Gastroesophageal sphincter (tissue), 4 donors: Measurements from ENCODE around the gene PLCH2. TPM values are rescaled to one million over a fixed set of nuclear protein-coding genes. Genes with fewer than 3 reads are reported as not detected.

Source experiments
- ATAC-seq: fragments of 150-250 bp; one replicate; pipeline ENCODE4 v1.9.1; 2016; ENCODE audit warnings: mild to moderate bottlenecking, moderate library complexity
- H3K27ac ChIP-seq, 4 donors: fragments of 200-600 bp; sonication (generic) in 3 of 4; 1 replicate in 3 of 4; 2 replicates in 1 of 4; pipeline ENCODE4 v1.5.1; 2016 to 2019
- H3K27me3 ChIP-seq: fragments of 200-600 bp; sonication (generic); one replicate; pipeline ENCODE4 v1.5.1; 2019
- H3K36me3 ChIP-seq, 2 donors: fragments of 200-600 bp; sonication (generic); one replicate each; pipeline ENCODE4 v1.5.1; 2019; ENCODE audit warnings: control low read depth in 1 of 2
- H3K4me1 ChIP-seq, 3 donors: fragments of 200-600 bp; sonication (generic); 1 replicate in 2 of 3; 2 replicates in 1 of 3; pipeline ENCODE4 v1.5.1; 2016 to 2019; ENCODE audit warnings: control low read depth in 2 of 3
- H3K4me3 ChIP-seq, 2 donors: fragments of 200-600 bp; sonication (generic); one replicate each; pipeline ENCODE4 v1.5.1; 2019; ENCODE audit warnings: mild to moderate bottlenecking in 1 of 2, moderate library complexity in 1 of 2
- H3K9me3 ChIP-seq, 3 donors: fragments of 200-600 bp; sonication (generic); one replicate each; pipeline ENCODE4 v1.5.1; 2017 to 2019; ENCODE audit warnings: control low read depth in 2 of 3
- EP300 ChIP-seq: sonication (generic); formaldehyde crosslinking; IDR thresholded peaks from one replicate; pipeline ENCODE4 v1.6.1; 2017; ENCODE audit warnings: antibody characterized with exemption, mild to moderate bottlenecking
- POLR2A ChIP-seq, 2 donors: fragments of 450-650 bp; IDR thresholded peaks; one replicate each; pipeline ENCODE4 v1.6.1; 2017; ENCODE audit warnings: antibody characterized with exemption in 2 of 2, mild to moderate bottlenecking in 2 of 2, moderate library complexity in 1 of 2
- POLR2AphosphoS5 ChIP-seq: sonication (generic); formaldehyde crosslinking; IDR thresholded peaks from one replicate; pipeline ENCODE4 v1.6.1; 2017; ENCODE audit warnings: antibody characterized with exemption
- WGBS, 2 donors: methylation state at CpG; one replicate each; pipeline ENCODE4 v1.1.5; 2018; ENCODE audit warnings: low coverage in 1 of 2; 5-methylcytosine and 5-hydroxymethylcytosine counted together
- total RNA-seq, 4 donors: library from RNA; depleted of rRNA; stranded (reverse); fragments of >200 nt; gene quantifications; one replicate each; pipeline ENCODE4 v1.1.0, GENCODE V29; 2016
- TF ChIP-seq, protein P1 (sequence below), 4 experiments: fragments of 200-600 bp in 2 of 4; fragments of 450-650 bp in 2 of 4; sonication (generic) in 1 of 4; IDR thresholded peaks; one replicate each; pipeline ENCODE4 v1.5.1; 2017 to 2019; ENCODE audit warnings: antibody characterized with exemption in 4 of 4, mild to moderate bottlenecking in 2 of 4, moderate library complexity in 2 of 4

PLCH2 gene
- total RNA-seq, 4 donors from 2014 or later = under 0.01 to 0.72 (median 0.15) TPM

DNA sequence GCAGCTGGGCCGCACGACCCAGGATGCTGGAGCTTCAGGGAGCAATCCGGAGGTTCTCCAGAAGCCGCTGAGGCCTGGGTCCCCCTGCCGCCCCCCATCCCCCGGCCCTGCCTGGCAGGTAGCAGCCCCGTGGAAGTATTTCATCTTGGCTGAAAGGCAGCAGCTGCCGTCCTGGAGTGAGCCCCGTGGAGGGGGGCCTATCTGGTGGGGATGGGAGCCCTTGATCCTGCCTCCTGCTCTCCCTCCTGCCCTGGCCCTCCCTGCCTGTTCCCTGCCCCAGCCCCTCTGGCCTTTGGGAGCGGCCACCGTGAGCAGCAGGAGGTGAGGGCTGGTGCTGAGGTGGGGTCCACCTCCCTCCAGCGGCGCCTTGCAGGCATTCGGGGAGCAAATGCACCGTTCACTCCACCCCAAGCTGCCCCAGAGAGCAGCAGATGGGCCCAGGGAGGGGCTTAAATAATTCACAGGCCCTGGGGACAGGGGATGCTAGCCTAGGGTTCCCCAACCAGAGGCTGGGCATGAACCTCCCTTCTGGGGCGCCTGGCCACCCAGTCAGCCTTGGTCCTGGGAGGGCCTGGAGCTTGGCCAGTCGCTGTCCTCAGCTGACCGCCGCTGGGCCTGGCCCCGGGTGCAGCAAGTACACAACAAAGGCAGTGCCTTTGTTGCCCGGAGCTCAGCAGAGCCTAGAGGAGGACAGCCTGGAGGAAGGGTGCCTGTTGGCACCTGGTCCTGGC lies 23.7 kb upstream of the PLCH2 start:
- peaks cover 96% of the 10 kb centered on the region for H3K27me3 ChIP-seq
- ATAC-seq = no peak

DNA sequence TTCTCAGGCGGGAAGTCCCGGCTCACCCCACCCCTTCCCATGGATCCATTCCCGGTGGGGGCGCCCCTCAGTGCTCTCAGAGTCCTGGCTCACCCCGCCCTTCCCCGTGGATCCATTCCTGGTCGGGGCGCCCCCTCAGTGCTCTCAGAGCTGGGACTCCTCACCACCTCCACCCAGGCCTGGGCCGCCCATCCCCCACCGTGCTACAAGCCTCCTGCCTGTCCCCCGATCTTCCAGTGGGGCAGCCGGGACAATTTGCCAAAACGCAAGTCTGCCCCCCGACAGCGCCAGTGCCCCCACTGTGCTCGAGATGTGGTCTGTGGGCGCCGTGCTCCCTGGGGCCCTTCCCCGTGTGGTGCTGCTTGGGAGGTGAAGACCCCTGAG lies 23.2 kb upstream of the PLCH2 start:
- Histone ChIP-seq H3K4me3 (no peak overlapping the region), H3K36me3 (no peaks in the 10 kb centered on the region), H3K9me3 (no peaks in the 10 kb centered on the region), H3K27me3 (peaks cover 96% of the 10 kb centered on the region), H3K27ac (no peak overlapping the region), H3K4me1 (no peaks in the 10 kb centered on the region)
- no peak for TF ChIP-seq POLR2AphosphoS5
- TF ChIP-seq EP300 = no peak
- TF ChIP-seq, protein P1, sequence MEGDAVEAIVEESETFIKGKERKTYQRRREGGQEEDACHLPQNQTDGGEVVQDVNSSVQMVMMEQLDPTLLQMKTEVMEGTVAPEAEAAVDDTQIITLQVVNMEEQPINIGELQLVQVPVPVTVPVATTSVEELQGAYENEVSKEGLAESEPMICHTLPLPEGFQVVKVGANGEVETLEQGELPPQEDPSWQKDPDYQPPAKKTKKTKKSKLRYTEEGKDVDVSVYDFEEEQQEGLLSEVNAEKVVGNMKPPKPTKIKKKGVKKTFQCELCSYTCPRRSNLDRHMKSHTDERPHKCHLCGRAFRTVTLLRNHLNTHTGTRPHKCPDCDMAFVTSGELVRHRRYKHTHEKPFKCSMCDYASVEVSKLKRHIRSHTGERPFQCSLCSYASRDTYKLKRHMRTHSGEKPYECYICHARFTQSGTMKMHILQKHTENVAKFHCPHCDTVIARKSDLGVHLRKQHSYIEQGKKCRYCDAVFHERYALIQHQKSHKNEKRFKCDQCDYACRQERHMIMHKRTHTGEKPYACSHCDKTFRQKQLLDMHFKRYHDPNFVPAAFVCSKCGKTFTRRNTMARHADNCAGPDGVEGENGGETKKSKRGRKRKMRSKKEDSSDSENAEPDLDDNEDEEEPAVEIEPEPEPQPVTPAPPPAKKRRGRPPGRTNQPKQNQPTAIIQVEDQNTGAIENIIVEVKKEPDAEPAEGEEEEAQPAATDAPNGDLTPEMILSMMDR (IDR thresholded peaks at IDR 0.05) = no peak
- no peak for TF ChIP-seq POLR2A (IDR thresholded peaks at IDR 0.05)
- no CpG with 5 or more reads among the region's 19 CpGs for WGBS, 2 donors
- ATAC-seq = no peak

More for the DNA sequence above, 23.7 kb upstream of the PLCH2 start:
- Histone ChIP-seq H3K36me3 (no peaks in the 10 kb centered on the region), H3K4me1 (no peaks in the 10 kb centered on the region), H3K4me3 (no peak overlapping the region), H3K27ac (no peak overlapping the region), H3K9me3 (no peaks in the 10 kb centered on the region)
- no CpG with 5 or more reads among the region's 21 CpGs for WGBS, 2 donors
- TF ChIP-seq EP300 (no peak), POLR2A (IDR thresholded peaks at IDR 0.05) (no peak)
- TF ChIP-seq, protein P1 (IDR thresholded peaks at IDR 0.05) = no peak

DNA sequence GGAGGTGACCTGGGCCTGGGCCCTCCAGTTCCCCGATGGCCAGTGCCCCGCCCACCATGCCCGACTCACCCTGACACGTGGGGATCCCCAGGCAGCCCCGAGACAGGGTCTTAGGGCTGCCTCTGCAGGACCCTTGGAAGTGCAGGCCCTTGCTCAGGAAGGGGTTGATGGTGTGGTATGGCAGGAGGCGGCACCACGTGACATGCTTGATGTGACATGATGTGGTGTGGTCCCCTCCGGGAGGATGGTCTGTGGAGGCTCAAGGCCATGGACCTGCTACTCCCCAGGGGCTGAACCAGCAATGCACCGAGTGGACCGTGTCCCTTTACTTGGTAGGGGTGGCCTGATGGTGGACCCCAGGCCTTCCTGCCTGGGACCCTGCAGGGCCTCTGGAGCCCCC lies 21.9 kb upstream of the PLCH2 start:
- Histone ChIP-seq H3K36me3 (no peaks in the 10 kb centered on the region), H3K27ac (no peak overlapping the region), H3K4me1 (no peaks in the 10 kb centered on the region), H3K27me3 (peaks cover 96% of the 10 kb centered on the region), H3K9me3 (no peaks in the 10 kb centered on the region), H3K4me3 (no peak overlapping the region)
- TF ChIP-seq POLR2AphosphoS5 (no peak), POLR2A (IDR thresholded peaks at IDR 0.05) (no peak), EP300 (no peak)
- TF ChIP-seq, protein P1 (IDR thresholded peaks at IDR 0.05) = no peak
- WGBS, 2 donors = no CpG with 5 or more reads among the region's 10 CpGs
- ATAC-seq = no peak

DNA sequence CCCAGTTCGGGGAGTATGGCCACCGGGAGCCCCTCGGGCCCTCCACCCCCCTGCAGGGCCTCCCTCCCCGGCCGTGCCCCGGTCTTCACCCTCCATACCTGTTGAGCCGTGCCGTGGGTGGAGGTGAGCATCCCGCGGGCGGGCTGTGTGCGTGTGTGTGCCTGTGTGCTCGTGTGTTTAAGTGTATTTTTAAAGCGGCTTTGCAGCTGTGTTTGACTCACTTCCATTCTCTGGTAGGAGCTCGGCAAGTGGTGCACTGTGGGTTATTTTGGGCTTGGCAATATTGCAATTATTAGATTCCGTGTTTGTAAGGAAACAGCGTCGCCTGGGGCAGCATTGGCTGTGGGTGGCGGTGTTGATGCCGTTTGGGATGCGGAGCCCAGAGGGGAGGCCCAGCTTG lies 20.3 kb upstream of the PLCH2 start:
- ATAC-seq = no peak
- 27 to 80% methylated on average over 2 to 4 of the region's 21 CpGs for WGBS, 2 donors
- Histone ChIP-seq H3K36me3 (no peaks in the 10 kb centered on the region), H3K27me3 (peaks cover 96% of the 10 kb centered on the region), H3K4me3 (no peak overlapping the region), H3K27ac (no peak overlapping the region), H3K9me3 (no peaks in the 10 kb centered on the region), H3K4me1 (peaks cover 0 to 7% (median 0%) of the 10 kb centered on the region in 3 donors)
- TF ChIP-seq EP300 (no peak), POLR2AphosphoS5 (no peak), POLR2A (IDR thresholded peaks at IDR 0.05) (no peak)
- TF ChIP-seq, protein P1 (IDR thresholded peaks at IDR 0.05) = no peak

DNA sequence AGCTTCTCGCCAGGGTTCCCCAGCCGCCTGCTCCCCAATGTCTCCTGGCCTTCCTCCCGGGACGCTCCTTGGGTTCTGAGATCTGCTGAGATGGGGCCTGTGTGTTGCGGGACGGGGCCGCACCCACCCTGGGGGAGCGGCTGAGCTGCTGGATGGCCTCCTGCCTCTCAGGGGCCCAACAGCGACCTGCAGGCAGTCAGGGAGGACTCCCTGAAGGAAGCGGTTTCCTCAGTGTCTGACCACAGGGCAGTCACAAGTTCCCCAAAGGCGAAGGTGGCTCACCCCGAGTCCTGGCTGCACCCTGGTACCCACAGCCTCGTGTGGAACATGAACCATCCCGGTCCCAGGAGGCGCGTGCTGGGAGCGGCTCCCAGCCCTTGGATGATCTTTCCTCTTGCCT lies 18.6 kb upstream of the PLCH2 start:
- H3K4me1 ChIP-seq = peaks cover 0 to 7% (median 0%) of the 10 kb centered on the region in 3 donors
- H3K36me3 ChIP-seq = no peaks in the 10 kb centered on the region
- no peak for ATAC-seq
- H3K27ac ChIP-seq = no peak overlapping the region
- H3K9me3 ChIP-seq = no peaks in the 10 kb centered on the region
- WGBS, 2 donors = 87% methylated on average over 3 of the region's 17 CpGs; no CpG with 5 or more reads in 1 of the 2 donors
- TF ChIP-seq POLR2AphosphoS5 (no peak), EP300 (no peak)
- peaks cover 96% of the 10 kb centered on the region for H3K27me3 ChIP-seq
- H3K4me3 ChIP-seq = no peak overlapping the region
